ENCODE measurements around the gene SERGEF. TPM values are rescaled to one million over a fixed set of nuclear protein-coding genes. Genes with fewer than 3 reads are reported as not detected.

The SERGEF gene
- total and polyA plus RNA-seq, 9 donors, result 42.0 to 76.3 (median 59.7) TPM

GRCh38 chr11:17777086-17777737, 235.6 kb downstream of the SERGEF start:
- 88 to 93% (median 89%) methylated on average over 16 of the region's 16 CpGs for WGBS, 3 donors
- intact Hi-C loops (cut with DNase I), result loop anchor here in 1 of 4 donors (5.0 kb wide), 1 partner anchor 645 kb away; no protein-coding TSS in a partner anchor
- DNase-seq, result peak in 1 of 5 donors; percentile 9
- TF ChIP-seq POLR2A (IDR thresholded peaks at IDR 0.05) (no peak), EP300 (IDR thresholded peaks at IDR 0.05) (no peak)
- TF ChIP-seq, protein P1, sequence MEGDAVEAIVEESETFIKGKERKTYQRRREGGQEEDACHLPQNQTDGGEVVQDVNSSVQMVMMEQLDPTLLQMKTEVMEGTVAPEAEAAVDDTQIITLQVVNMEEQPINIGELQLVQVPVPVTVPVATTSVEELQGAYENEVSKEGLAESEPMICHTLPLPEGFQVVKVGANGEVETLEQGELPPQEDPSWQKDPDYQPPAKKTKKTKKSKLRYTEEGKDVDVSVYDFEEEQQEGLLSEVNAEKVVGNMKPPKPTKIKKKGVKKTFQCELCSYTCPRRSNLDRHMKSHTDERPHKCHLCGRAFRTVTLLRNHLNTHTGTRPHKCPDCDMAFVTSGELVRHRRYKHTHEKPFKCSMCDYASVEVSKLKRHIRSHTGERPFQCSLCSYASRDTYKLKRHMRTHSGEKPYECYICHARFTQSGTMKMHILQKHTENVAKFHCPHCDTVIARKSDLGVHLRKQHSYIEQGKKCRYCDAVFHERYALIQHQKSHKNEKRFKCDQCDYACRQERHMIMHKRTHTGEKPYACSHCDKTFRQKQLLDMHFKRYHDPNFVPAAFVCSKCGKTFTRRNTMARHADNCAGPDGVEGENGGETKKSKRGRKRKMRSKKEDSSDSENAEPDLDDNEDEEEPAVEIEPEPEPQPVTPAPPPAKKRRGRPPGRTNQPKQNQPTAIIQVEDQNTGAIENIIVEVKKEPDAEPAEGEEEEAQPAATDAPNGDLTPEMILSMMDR (IDR thresholded peaks at IDR 0.05), result no peak
- H3K27ac ChIP-seq, result no peak overlapping the region
- no peaks in the 10 kb centered on the region for H3K36me3 ChIP-seq
- H3K4me1 ChIP-seq (ENCODE audit: insufficient read depth), result no peaks in the 10 kb centered on the region
- no peaks in the 10 kb centered on the region for H3K27me3 ChIP-seq
- no peak overlapping the region for H3K4me3 ChIP-seq
- no peaks in the 10 kb centered on the region for H3K9me3 ChIP-seq

- Histone ChIP-seq H3K4me1 (ENCODE audit: insufficient read depth) (no peaks in the 10 kb centered on the region), H3K27ac (no peak overlapping the region), H3K4me3 (no peak overlapping the region), H3K9me3 (no peaks in the 10 kb centered on the region), H3K27me3 (no peaks in the 10 kb centered on the region), H3K36me3 (no peaks in the 10 kb centered on the region)
- WGBS, 3 donors, result 83 to 86% (median 84%) methylated on average over 15 of the region's 15 CpGs
- peak in 1 of 5 donors; percentile 9 for DNase-seq
- intact Hi-C loops (cut with DNase I), result loop anchor here in 1 of 4 donors (5.0 kb wide), 1 partner anchor 646 kb away; no protein-coding TSS in a partner anchor
- TF ChIP-seq POLR2A (IDR thresholded peaks at IDR 0.05), result no peak
Observed at GRCh38 chr11:17776212-17776875, 236.5 kb downstream of the SERGEF start.

DNA sequence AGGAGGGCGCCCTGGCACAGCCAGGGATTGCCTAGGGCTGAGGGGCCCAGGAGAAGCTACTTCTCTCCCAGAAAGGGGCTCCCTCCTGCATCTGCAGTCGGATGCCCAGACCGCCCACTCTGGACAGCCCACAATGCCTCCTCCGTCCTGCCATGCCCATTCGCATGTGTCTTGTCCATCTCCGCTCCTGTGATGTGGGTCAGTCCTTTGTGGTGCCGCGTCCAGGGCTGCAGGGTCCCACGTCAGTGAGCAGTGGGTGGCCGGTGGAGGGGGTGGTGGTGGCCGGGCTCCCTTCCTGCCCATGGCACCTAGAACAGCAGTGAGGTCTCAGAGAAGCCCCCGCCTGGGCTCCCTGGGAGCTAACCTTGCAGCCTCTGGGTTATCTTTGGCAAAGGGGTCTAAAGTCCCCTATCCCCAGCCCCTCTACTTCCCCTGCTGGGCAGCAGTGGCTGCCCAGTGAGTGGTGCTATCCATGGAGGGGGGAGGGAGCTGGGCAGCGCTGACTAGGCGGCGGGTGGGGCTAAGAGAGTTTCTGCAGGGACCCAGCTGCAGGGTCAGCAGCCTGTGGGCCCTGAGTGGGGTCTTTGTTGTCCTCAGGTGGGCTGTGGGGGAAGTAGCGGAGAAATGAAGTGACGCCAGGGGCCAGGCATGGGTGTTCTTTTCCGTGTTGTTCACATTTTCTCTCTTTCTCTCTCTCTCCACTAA, 237.2 kb downstream of the SERGEF start:
- peak in 1 of 5 donors; percentile 11 for DNase-seq
- Histone ChIP-seq H3K4me3 (no peak overlapping the region), H3K36me3 (no peaks in the 10 kb centered on the region), H3K27me3 (no peaks in the 10 kb centered on the region), H3K9me3 (no peaks in the 10 kb centered on the region), H3K27ac (no peak overlapping the region), H3K4me1 (ENCODE audit: insufficient read depth) (no peaks in the 10 kb centered on the region)
- intact Hi-C loops (cut with DNase I), result loop anchor here in 1 of 4 donors (5.0 kb wide), 1 partner anchor 647 kb away; no protein-coding TSS in a partner anchor
- TF ChIP-seq, protein P1 (IDR thresholded peaks at IDR 0.05), result no peak
- no peak for TF ChIP-seq EP300 (IDR thresholded peaks at IDR 0.05)
- no peak for TF ChIP-seq POLR2A (IDR thresholded peaks at IDR 0.05)
- WGBS, 3 donors, result 89 to 91% (median 90%) methylated on average over 18 of the region's 18 CpGs

DNA sequence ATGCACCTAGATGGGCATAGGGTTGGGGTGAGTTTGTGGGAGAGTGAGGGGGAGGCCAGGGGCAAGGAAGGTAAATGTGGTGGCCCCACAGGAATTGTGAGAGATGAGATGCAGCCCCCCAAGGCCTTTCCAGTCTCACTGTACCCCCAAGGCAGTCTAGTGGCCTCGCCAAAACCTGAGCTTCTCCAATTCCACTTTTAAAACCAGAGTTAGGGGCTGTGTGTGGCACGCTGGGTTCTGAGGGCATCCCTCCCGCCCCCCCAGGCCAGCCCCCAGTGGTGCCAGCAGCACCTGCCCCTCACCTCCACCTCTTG, 237.9 kb downstream of the SERGEF start:
- no peaks in the 10 kb centered on the region for H3K4me1 ChIP-seq (ENCODE audit: insufficient read depth)
- no peak for DNase-seq
- H3K36me3 ChIP-seq, result no peaks in the 10 kb centered on the region
- intact Hi-C loops (cut with DNase I), result loop anchor here in 1 of 4 donors (5.0 kb wide), 1 partner anchor 647 kb away; no protein-coding TSS in a partner anchor
- H3K9me3 ChIP-seq, result no peaks in the 10 kb centered on the region
- no peaks in the 10 kb centered on the region for H3K27me3 ChIP-seq
- WGBS, 3 donors, result 89 to 96% (median 93%) methylated on average over 3 of the region's 3 CpGs
- H3K27ac ChIP-seq, result no peak overlapping the region
- no peak overlapping the region for H3K4me3 ChIP-seq
- no peak for TF ChIP-seq EP300 (IDR thresholded peaks at IDR 0.05)
- TF ChIP-seq, protein P1 (IDR thresholded peaks at IDR 0.05), result no peak
- TF ChIP-seq POLR2A (IDR thresholded peaks at IDR 0.05), result no peak

All from ovary (tissue), 9 donors.